Epithelial cell of proximal tubule (primary cell): Measurements from ENCODE around the gene DNAJC22. TPM values are rescaled to one million over a fixed set of nuclear protein-coding genes. Genes with fewer than 3 reads are reported as not detected.
A peak's percentile ranks its signal among the peaks of the same experiment; 100 is the strongest.

ENCODE experiments used
- DNase-seq: peaks from one replicate; pipeline ENCODE4 v3.0.0-alpha.2; 2011; ENCODE audit warnings: low read depth
- H3K4me3 ChIP-seq: 2 replicates; pipeline ENCODE4 v1.5.1; 2011; ENCODE audit warnings: low read depth, mild to moderate bottlenecking, low read length
- total RNA-seq: library from RNA; depleted of rRNA; stranded (reverse); fragments of >200 nt; gene quantifications from 2 replicates; pipeline ENCODE4 v1.2.3, GENCODE V29; 2015
- TF ChIP-seq, protein P1 (sequence below): conservative IDR thresholded peaks from 2 replicates; pipeline ENCODE4 v1.5.1; 2012; ENCODE audit warnings: low read depth, mild to moderate bottlenecking, low read length

The DNAJC22 gene
- total RNA-seq, 1 donor from 2014 or later, result 0.40 TPM

DNA sequence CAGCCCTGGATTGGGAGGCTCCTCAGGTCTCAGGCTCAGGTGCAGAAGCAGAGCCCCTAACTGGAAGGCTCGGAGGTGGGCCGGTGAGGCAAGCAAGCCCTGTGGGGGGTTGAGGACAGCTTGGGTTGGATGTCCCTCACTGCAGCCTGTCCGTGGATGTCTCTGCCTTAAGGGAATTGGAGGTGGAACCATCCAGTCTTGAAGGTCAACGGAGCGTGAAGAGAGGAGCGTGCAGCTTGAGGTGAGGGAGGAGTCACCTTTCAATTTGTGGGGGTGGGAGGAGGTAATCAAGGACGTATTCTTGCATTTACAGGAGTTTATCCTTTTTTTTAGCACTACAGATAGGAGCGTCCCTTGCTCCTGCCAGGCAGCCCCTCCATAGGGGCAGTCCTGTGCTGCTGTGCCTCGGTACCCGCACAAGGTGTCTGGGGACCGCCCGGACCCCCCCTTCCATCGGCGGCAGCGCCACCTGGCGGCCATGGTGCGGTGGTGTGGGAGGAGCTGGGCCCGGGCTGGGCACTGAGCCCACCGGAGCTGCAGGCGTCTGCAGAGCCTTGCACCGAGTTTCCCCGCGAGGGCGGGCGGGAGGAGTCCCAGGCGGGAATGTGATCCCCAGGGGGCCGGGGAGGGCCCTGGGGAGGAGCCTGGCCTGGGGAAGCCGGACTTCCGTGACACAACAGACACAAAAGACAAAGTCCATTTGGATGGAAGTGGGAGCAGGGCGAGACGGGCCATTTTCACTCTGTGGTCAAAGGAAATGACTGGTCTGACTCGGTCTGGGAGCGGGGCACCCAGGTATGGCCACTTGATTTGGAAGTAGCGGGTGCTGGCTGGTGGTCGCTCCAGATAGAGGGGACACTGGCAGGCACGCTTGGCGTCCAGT is 864 bp downstream of the DNAJC22 start:
- TF ChIP-seq, protein P1, sequence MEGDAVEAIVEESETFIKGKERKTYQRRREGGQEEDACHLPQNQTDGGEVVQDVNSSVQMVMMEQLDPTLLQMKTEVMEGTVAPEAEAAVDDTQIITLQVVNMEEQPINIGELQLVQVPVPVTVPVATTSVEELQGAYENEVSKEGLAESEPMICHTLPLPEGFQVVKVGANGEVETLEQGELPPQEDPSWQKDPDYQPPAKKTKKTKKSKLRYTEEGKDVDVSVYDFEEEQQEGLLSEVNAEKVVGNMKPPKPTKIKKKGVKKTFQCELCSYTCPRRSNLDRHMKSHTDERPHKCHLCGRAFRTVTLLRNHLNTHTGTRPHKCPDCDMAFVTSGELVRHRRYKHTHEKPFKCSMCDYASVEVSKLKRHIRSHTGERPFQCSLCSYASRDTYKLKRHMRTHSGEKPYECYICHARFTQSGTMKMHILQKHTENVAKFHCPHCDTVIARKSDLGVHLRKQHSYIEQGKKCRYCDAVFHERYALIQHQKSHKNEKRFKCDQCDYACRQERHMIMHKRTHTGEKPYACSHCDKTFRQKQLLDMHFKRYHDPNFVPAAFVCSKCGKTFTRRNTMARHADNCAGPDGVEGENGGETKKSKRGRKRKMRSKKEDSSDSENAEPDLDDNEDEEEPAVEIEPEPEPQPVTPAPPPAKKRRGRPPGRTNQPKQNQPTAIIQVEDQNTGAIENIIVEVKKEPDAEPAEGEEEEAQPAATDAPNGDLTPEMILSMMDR, result peak; percentile 88
- DNase-seq, result no peak
- peak overlapping the region; percentile 55 for H3K4me3 ChIP-seq

DNA sequence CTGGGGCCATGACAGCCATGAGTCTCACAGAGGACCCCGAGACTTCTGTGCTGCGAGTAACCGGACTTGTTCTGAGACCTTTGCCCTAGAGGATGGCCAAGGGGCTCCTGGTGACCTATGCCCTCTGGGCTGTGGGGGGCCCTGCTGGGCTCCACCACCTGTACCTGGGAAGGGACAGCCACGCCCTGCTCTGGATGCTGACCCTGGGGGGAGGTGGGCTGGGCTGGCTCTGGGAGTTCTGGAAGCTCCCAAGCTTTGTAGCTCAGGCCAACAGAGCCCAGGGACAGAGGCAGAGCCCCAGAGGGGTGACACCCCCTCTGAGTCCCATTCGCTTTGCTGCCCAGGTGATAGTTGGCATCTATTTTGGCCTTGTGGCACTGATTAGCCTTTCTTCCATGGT is 2.1 kb downstream of the DNAJC22 start:
- TF ChIP-seq, protein P1, result no peak
- peak overlapping the region; percentile 55 for H3K4me3 ChIP-seq

DNA sequence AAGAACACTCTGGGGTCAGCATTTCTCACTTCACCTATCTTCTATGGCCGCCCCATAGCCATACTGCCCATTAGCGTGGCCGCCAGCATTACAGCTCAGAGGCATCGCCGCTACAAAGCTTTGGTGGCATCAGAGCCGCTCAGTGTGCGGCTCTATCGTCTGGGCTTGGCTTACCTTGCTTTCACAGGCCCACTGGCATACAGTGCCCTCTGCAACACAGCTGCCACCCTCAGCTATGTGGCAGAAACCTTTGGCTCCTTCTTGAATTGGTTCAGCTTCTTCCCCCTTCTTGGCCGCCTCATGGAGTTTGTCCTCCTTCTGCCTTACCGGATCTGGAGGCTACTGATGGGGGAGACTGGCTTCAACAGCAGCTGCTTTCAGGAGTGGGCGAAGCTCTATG is 2.6 kb downstream of the DNAJC22 start:
- TF ChIP-seq, protein P1, result no peak
- DNase-seq, result no peak
- H3K4me3 ChIP-seq, result no peak overlapping the region

More for the DNA sequence above, 2.1 kb downstream of the DNAJC22 start:
- DNase-seq, result no peak

DNA sequence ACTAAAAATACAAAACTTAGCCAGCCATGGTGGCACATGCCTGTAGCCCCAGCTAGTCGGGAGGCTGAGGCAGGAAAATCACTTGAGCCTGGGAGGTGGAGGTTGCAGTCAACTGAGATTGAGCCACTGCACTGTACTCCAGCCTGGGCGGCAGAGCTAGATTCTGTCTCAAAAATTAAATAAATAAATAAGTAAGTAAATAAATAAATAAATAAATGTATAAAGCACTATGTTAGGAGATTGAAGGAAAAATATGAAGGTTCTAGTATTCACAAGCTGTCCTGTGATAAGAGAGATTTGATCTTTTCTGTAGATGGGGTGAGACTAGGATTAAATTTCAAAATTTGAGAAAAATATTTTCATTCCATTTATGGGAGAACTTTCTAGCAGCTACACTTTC is 5.7 kb downstream of the DNAJC22 start:
- DNase-seq, result no peak
- no peak overlapping the region for H3K4me3 ChIP-seq
- TF ChIP-seq, protein P1, result no peak

DNA sequence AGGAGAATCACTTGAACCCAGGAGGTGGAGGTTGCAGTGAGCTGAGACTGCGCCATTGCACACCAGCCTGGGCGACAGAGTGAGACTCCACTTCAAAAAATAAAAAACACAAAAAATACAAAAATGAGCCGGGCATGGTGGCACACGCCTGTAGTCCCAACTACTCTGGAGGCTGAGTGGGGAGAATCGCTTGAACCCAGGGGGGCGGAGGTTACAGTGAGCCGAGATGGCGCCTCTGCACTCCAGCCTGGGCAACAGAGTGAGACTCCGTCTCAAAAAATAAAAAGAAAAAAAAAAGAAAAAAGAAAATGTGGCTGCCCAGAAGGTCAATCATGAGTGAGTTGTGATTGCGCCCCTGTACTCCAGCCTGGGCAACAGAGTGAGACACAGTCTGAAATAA is 9.2 kb downstream of the DNAJC22 start:
- TF ChIP-seq, protein P1, result no peak
- DNase-seq, result no peak
- H3K4me3 ChIP-seq, result no peak overlapping the region

DNA sequence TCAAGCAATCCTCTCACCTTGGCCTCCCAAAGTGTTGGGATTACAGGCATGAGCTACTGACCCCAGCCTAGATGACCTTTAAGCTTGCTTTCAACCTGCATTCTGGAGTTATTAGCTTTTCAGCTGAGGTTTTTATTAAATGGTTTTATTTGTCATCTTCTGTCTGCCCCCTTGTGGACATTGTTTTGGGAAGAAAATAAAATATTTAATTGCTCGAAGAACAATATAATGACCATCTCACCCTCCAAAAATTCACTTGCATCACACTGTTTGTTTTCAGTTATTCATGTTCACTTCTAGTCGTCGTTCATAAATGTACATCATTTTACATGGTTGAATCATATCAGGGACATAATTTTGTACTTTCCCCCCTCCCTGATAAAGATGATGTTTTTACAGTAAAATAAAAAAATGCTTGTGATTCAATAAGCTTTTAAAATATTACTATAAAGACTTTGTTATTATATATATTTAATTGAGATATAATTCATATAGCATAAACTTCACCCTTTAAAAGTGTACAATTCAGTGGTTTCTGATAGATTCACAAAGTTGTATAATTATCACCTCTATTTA is 10.5 kb downstream of the DNAJC22 start:
- H3K4me3 ChIP-seq, result no peak overlapping the region
- no peak for DNase-seq
- TF ChIP-seq, protein P1, result peak; percentile 51
